Left ventricle myocardium superior (tissue), 1 donor: ENCODE results near the gene ERBB4. TPM values are rescaled to one million over a fixed set of nuclear protein-coding genes. Genes with fewer than 3 reads are reported as not detected.
"Not testable (repeated sequence)": the region's sequence is repeated elsewhere in the genome, so short reads cannot be mapped to it uniquely, and the experiment has no call there.

Experiments used
- ATAC-seq: fragments of 200-7000 bp; cut with Tn5 transposase; one replicate; pipeline ENCODE4 v1.9.1; 2020; ENCODE audit warnings: mild to moderate bottlenecking, moderate library complexity
- DNase-seq: peaks from one replicate; pipeline ENCODE4 v3.0.0-alpha.2; 2020
- intact Hi-C: fragments of 100-400 bp; cut with micrococcal nuclease; formaldehyde crosslinking; loops from one replicate; pipeline ENCODE4 v1.11.0; 2022
- total RNA-seq: library from RNA; stranded (reverse); fragmentation: NEBNext Ultra II Directional; extraction: Animal tissue kit (Norgen Biotek cat#: 25700); gene quantifications from one replicate; pipeline ENCODE4 v1.2.1, GENCODE V29; 2021
- donor health status: DM: no; HTN: yes; CAD: no; lungs with severe emphysema.

ERBB4 gene
- total RNA-seq, 1 donor from 2014 or later, result 17.9 TPM

GRCh38 chr2:211654211-211654780 lies 884.3 kb downstream of the ERBB4 start:
- intact Hi-C loops, result no loop called here
- no peak for ATAC-seq

DNA sequence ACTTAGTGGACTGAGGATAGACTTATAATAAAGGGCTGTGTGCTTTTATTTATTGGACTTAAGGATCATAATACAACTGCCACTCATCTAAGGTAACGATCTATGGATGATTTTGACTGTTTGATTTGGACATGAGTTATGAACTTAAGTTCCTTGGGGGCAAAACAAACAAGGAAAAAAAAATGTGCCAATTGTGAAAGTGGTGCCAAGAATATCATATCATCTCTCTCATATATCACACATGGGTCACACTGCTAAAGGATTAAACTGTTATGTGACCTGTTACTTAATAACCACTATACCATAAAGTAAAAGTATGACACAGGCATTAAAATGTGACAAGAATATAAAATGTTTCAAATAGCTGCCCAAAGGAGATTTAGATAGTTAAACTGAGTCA lies 886.3 kb downstream of the ERBB4 start:
- ATAC-seq (no peak), DNase-seq (no peak)
- intact Hi-C loops, result no loop called here

More at GRCh38 chr2:211654211-211654780, 884.3 kb downstream of the ERBB4 start:
- DNase-seq, result no peak

DNA sequence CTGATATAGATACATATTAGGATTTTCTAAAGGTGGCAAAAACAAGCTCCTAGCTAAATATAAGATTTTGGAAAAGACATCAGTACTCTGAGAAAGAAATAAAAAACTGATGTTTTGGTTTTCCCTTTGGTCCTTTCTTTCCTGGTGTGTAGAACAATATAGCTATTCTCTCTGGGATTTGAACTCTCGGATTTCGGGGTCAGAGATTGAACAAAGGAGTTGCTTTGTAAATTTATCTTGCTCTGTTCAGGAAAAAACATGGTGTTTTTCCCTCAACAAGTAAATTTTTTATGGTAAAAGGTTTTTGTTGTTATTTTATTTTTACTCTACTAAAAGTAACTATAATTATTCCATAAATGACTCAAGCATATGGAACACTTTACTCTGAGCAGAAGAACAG lies 889.3 kb downstream of the ERBB4 start:
- no peak for ATAC-seq
- intact Hi-C loops, result no loop called here
- no peak for DNase-seq

DNA sequence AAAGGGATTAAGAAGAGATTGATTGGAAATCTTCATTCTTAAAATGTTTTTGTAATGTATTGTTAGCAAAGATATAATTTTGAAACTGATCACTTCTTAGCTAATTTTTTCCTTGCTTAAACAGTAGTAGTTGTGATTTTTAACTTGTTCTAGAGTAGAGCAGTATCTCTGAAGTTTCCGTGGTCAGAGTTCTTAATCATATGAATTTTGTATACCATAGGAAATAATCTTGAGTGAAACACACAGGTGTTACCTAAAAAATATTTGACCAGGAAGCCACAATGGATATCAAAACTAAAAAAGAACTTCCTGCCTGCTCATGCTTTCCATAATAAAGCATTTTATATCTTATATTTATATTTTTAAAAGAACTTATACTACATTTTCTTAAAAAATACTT lies 907.1 kb downstream of the ERBB4 start:
- ATAC-seq (no peak), DNase-seq (no peak)
- intact Hi-C loops, result no loop called here

- DNase-seq, result no peak
- ATAC-seq, result no peak
- intact Hi-C loops, result no loop called here
Measured at GRCh38 chr2:211623096-211623495, 915.5 kb downstream of the ERBB4 start.

DNA sequence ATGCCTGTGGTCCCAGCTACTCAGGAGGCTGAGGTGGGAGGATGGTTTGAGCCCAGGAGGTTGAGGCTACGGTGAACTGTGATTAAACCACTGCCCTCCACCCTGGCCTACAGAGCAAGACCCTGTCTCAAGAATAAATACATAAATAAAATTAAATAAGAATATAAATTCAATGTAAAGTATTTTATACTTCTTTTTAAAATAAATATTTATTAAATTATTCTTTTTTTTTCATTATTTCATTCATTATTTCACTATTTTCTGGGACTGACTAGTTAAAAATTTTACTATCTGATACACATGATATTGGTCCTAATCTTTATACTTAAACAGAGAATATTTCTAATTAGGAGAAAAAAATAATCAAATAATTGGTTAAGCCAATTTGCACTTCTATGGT lies 917.6 kb downstream of the ERBB4 start:
- no peak for ATAC-seq
- intact Hi-C loops, result no loop called here
- DNase-seq, result no peak

DNA sequence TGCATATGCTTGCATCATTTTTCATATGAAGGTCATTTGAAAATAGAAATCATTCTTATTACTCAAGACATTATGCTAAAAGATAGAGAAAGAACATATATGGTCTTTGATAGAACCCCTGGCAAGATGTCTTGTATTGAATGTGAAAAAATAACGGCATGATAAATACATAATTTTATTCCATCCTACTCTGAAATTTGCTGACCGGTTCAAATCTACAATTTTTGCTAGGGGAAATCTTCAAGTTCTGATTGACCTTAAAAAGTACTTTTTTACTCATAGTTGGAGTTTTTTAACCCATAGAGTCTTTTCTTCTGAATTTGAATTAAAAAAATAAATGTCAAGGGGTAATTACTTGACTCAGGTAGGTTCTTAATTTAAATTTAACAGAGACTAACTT lies 920.8 kb downstream of the ERBB4 start:
- intact Hi-C loops, result no loop called here
- DNase-seq, result no peak
- ATAC-seq, result no peak

- intact Hi-C loops, result no loop called here
- no peak for ATAC-seq
- DNase-seq, result no peak
Measured at GRCh38 chr2:211611621-211612020, 927.0 kb downstream of the ERBB4 start.

DNA sequence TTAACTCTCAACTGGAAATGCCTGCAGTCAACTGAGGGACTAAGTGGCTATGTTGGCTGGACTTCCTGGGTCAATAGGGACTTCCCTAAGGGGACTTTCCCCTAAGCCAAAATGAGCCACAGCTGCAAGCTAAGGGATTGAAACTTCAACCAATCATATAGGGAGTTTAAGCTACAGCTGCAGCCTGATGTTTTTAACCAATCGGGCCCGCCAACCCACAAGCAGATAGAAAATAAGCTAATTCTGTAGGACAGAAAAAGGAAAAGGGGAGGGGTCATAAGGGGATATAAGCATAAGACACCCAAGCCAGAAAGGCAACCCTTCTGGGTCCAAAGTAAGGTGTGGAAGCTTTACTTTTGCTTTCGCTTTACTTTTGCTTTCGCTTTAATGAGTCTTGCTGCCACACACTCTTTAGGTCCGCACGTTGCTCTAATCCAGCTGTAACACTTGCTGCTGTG lies 927.5 kb downstream of the ERBB4 start:
- intact Hi-C loops, result no loop called here
- DNase-seq, result no peak
- ATAC-seq, result no peak

DNA sequence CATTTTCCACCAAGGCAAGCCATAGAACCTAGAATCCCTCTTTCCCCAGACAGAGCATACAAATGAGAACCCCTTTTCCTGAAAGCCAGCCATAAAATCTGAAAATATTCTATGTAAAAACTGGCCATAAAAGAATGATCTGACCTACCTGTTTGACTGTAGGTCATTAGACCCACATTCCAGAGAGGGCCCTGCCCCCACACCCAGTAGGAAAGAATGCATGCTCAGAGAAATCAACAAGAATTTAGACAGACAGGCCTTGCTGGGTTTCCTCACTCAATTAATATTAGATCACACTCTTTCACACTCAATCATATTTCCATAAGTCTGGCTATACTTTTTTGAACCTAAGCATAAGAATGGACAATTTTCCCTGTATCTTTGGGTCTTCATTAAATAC lies 929.5 kb downstream of the ERBB4 start:
- intact Hi-C loops, result no loop called here
- no peak for DNase-seq
- ATAC-seq, result no peak

GRCh38 chr2:211599146-211599545 lies 939.5 kb downstream of the ERBB4 start:
- intact Hi-C loops, result no loop called here
- DNase-seq (no peak), ATAC-seq (no peak)

GRCh38 chr2:211598238-211598637 lies 940.4 kb downstream of the ERBB4 start:
- no peak for ATAC-seq
- DNase-seq, result no peak
- intact Hi-C loops, result no loop called here

- ATAC-seq, intact Hi-C loops, DNase-seq: not testable (repeated sequence)
Measured at GRCh38 chr2:211592006-211592405, 946.6 kb downstream of the ERBB4 start.

GRCh38 chr2:211591426-211591825 lies 947.2 kb downstream of the ERBB4 start:
- intact Hi-C loops, result no loop called here
- DNase-seq (no peak), ATAC-seq (no peak)

- intact Hi-C loops, result no loop called here
- no peak for DNase-seq
- no peak for ATAC-seq
Measured at GRCh38 chr2:211568439-211568838, 970.2 kb downstream of the ERBB4 start.

- intact Hi-C loops, result no loop called here
- ATAC-seq (no peak), DNase-seq (no peak)
Measured at GRCh38 chr2:211564441-211564840, 974.2 kb downstream of the ERBB4 start.

DNA sequence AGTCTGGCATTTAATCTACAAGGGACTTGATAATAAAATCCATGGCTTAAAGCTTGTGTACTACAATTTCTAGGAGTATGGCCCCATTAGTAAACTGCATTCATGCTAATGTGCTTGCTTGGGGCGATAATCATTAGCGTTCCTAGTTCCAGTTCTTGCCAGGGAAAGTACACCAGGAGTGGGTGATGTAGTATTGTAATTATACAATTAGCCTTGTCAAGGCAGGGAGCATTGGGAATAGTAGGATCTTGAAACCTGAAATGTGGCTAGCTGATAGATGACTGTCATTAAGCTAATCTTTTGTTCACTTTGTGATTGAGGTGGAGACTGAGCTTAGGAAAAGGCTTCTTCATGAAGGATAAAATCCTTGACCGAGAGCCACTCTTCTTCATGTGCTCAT lies 993.0 kb downstream of the ERBB4 start:
- ATAC-seq (no peak), DNase-seq (no peak)
- intact Hi-C loops, result no loop called here

GRCh38 chr2:211534632-211535031 lies 1004.0 kb downstream of the ERBB4 start:
- intact Hi-C loops, result no loop called here
- peak; percentile 37 for DNase-seq
- peak; percentile 85 for ATAC-seq

DNA sequence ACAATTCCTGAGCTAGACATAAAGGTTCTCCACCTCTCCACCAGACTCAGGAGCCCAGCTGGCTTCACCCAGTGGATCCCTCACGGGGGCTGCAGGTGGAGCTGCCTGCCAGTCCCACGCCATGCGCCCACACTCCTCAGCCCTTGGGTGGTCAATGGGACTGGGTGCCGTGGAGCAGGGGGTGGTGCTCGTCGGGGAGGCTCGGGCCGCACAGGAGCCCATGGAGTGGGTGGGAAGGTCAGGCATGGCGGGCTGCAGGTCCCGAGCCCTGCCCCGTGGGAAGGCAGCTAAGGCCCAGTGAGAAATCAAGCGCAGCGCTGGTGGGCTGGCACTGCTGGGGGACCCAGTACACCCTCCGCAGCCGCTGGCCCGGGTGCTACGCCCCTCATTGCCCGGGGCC lies 1014.4 kb downstream of the ERBB4 start:
- intact Hi-C loops, DNase-seq, ATAC-seq: not testable (repeated sequence)

DNA sequence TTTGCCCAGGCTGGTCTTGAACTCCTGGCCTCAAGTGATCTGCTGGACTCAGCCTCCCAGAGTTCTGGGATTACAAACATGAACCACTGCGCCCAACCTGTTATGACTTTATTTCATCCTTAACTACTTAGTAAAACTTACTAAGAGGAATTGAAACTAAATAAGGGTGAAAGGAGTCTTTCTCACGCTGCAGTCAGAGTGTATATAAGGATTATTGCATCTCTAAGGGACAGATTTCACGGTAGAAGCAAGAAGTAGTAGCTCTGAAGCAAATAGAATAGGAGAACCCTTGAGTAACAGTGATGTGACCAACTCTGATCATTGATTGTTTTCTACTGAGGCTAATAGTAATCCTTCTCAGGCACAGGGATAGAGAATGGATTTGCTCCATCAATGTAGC lies 1022.1 kb downstream of the ERBB4 start:
- intact Hi-C loops, result no loop called here
- ATAC-seq (no peak), DNase-seq (no peak)

DNA sequence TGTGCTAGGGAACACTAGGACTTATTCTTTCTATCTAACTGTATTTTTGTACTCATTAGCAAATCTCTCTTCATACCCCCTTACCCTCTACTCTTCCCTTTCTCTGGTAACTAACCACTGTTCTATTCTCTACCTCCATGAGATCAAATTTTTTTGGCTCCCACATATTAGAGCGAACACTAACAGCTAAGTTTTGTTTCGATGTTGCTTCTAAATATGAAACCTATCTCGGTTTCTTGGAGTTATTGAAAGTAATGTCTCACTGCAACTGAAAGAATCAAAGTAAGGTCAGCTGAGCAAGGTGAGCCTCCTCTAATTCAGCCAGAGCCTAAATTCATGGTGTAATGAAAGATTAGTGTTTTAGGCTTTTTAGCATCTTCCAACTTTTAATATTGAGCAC lies 1024.6 kb downstream of the ERBB4 start:
- no peak for ATAC-seq
- no peak for DNase-seq
- intact Hi-C loops, result no loop called here

GRCh38 chr2:211513446-211513845 lies 1025.2 kb downstream of the ERBB4 start:
- ATAC-seq (no peak), DNase-seq (no peak)
- intact Hi-C loops, result no loop called here
